ENCODE data around the gene CTNNA2. TPM values are rescaled to one million over a fixed set of nuclear protein-coding genes. Genes with fewer than 3 reads are reported as not detected.
A peak's percentile ranks its signal among the peaks of the same experiment; 100 is the strongest.

Gene CTNNA2
- polyA plus RNA-seq, 4 donors: 0.27 to 2.8 (median 1.3) TPM; not detected in 1

DNA sequence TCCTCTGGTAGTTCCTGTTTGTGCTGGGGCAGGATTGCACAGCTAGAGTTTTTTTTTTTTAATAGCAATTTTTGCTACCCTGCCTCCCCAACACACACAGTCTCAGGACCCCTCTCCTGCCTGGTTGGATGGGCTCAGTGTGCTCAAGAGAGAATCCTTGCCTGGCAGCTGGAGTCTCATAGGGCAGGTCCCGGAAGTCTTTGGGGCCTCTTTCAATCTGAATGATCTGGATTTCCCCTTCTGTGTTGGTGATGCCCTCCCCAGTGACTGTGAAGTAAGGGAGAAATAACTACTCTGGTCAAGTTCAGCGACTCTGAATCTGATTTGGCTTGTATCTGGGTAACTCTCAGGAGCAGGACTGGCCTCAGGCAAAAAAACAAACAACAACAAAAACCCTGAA, 1012.3 kb downstream of the CTNNA2 start:
- H3K36me3 ChIP-seq (ENCODE audit: control insufficient read depth in 3 of 3, insufficient read depth in 2 of 3, low read depth in 1 of 3, low read length in 3 of 3): no peaks in the 10 kb centered on the region
- no peak overlapping the region for H3K27ac ChIP-seq (ENCODE audit: low read depth in 1 of 3, low read length in 2 of 3)
- no peaks in the 10 kb centered on the region for H3K4me1 ChIP-seq (ENCODE audit: control insufficient read depth in 3 of 3, insufficient read depth in 2 of 3, low read depth in 1 of 3, low read length in 2 of 3)
- no peaks in the 10 kb centered on the region for H3K27me3 ChIP-seq (ENCODE audit: control insufficient read depth in 3 of 3, insufficient read depth in 3 of 3, low read length in 3 of 3)
- no peaks in the 10 kb centered on the region for H3K9me3 ChIP-seq (ENCODE audit: control insufficient read depth in 2 of 2, insufficient read depth in 1 of 2, low read depth in 1 of 2, low read length in 1 of 2)
- FAIRE-seq: no peak
- DNase-seq: no peak
- no peak overlapping the region for H3K4me3 ChIP-seq (ENCODE audit: low read depth in 1 of 3, low read length in 3 of 3)
- WGBS, 3 donors: 51 to 75% (median 69%) methylated on average over 2 of the region's 2 CpGs

DNA sequence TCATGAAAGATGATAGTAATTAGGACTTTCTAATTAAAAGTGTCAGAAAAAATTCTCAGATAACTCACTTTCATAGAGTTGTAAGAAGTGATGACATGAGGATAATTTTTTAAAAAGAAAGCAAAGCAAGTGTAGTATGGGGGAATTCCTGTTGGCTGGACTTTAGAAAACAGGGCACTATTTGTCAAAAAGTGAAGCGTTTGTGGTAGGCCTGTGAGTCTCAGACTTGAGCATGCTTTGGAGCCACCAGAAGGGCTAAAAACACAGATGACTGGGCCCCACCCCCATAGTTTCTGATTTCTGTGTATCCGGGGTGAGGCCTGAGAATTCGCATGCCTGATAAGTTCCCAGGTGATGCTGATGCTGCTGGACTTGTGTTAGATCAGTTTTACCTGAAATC, 1014.3 kb downstream of the CTNNA2 start:
- Histone ChIP-seq H3K9me3 (ENCODE audit: control insufficient read depth in 2 of 2, insufficient read depth in 1 of 2, low read depth in 1 of 2, low read length in 1 of 2) (peaks cover 0 to 8% of the 10 kb centered on the region in 2 donors), H3K4me3 (ENCODE audit: low read depth in 1 of 3, low read length in 3 of 3) (no peak overlapping the region), H3K27me3 (ENCODE audit: control insufficient read depth in 3 of 3, insufficient read depth in 3 of 3, low read length in 3 of 3) (no peaks in the 10 kb centered on the region), H3K27ac (ENCODE audit: low read depth in 1 of 3, low read length in 2 of 3) (no peak overlapping the region), H3K4me1 (ENCODE audit: control insufficient read depth in 3 of 3, insufficient read depth in 2 of 3, low read depth in 1 of 3, low read length in 2 of 3) (no peaks in the 10 kb centered on the region), H3K36me3 (ENCODE audit: control insufficient read depth in 3 of 3, insufficient read depth in 2 of 3, low read depth in 1 of 3, low read length in 3 of 3) (no peaks in the 10 kb centered on the region)
- no peak for DNase-seq
- no peak for FAIRE-seq
- 72 to 77% (median 73%) methylated on average over 3 of the region's 3 CpGs for whole genome bisulfite sequencing, 3 donors

DNA sequence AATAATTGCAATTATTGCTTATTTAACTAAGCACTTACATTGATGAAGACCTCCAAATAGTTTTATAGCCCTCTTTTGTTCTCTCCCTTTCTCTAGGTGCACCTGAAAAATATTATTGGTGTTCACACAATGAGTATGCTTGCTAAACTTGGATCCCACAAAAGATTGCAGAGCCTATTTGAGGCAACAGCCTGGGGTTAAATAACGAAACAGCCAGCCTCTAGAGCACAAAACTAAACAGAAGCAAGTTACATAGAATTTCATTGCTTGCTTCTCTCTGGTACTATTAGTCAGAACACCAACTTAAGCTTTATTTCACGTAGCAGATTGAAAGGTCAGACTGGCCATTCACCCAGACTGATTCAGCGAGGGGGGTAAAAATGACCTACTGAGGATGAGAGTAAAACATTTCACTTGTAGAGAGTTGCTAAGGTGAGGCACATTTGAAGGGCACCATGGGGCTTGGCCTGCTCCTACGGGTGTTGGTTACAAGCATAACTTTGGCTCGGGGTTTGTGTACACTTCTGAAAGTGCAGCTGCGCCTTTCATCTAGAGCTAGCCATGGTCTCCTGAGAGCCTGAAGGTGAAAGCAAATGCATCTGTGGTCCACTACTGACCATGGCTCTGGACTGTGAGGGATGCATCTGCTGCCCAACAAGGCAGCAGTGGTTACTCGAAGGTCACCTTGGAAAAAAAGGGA, 1016.8 kb downstream of the CTNNA2 start:
- no peaks in the 10 kb centered on the region for H3K27me3 ChIP-seq (ENCODE audit: control insufficient read depth in 3 of 3, insufficient read depth in 3 of 3, low read length in 3 of 3)
- H3K4me1 ChIP-seq (ENCODE audit: control insufficient read depth in 3 of 3, insufficient read depth in 2 of 3, low read depth in 1 of 3, low read length in 2 of 3): no peaks in the 10 kb centered on the region
- no peak overlapping the region for H3K4me3 ChIP-seq (ENCODE audit: low read depth in 1 of 3, low read length in 3 of 3)
- DNase-seq (no peak), FAIRE-seq (no peak)
- WGBS, 3 donors: 58 to 77% (median 74%) methylated on average over 7 of the region's 7 CpGs
- no peak overlapping the region for H3K27ac ChIP-seq (ENCODE audit: low read depth in 1 of 3, low read length in 2 of 3)
- H3K36me3 ChIP-seq (ENCODE audit: control insufficient read depth in 3 of 3, insufficient read depth in 2 of 3, low read depth in 1 of 3, low read length in 3 of 3): no peaks in the 10 kb centered on the region
- H3K9me3 ChIP-seq (ENCODE audit: control insufficient read depth in 2 of 2, insufficient read depth in 1 of 2, low read depth in 1 of 2, low read length in 1 of 2): peaks cover 0 to 8% of the 10 kb centered on the region in 2 donors

DNA sequence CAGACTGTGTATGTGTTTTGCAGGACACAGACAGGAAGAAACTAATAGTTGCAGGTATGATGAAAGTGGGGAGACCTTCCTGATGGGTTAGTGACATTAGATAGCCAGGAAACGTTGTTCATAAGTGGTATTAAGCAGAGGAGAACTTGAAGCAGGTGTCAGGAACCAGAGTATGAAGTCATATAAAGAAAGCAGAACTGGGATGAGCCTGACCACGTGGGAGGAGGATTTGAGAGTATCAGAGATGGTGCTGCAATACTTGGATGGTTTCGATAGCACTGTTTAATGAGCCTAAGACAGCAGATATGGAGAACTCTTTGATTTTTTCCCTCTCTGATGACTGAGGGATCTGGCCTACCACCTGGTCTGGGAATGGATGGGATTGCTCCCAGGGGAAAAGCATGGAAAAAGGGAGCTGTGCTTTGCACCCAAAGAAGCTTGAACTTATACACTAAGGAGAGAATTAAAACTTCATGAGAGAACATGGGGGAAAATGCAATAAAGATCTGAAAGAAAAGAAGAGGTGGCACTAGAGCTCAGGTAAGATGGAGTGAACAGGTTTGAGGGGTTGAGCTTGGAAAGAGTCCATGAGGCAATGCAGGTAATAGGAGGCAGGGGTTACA, 1017.7 kb downstream of the CTNNA2 start:
- 22 to 45% (median 43%) methylated on average over 3 of the region's 3 CpGs for WGBS, 3 donors
- Histone ChIP-seq H3K9me3 (ENCODE audit: control insufficient read depth in 2 of 2, insufficient read depth in 1 of 2, low read depth in 1 of 2, low read length in 1 of 2) (peaks cover 0 to 8% of the 10 kb centered on the region in 2 donors), H3K27me3 (ENCODE audit: control insufficient read depth in 3 of 3, insufficient read depth in 3 of 3, low read length in 3 of 3) (no peaks in the 10 kb centered on the region), H3K27ac (ENCODE audit: low read depth in 1 of 3, low read length in 2 of 3) (no peak overlapping the region), H3K4me3 (ENCODE audit: low read depth in 1 of 3, low read length in 3 of 3) (no peak overlapping the region), H3K4me1 (ENCODE audit: control insufficient read depth in 3 of 3, insufficient read depth in 2 of 3, low read depth in 1 of 3, low read length in 2 of 3) (no peaks in the 10 kb centered on the region), H3K36me3 (ENCODE audit: control insufficient read depth in 3 of 3, insufficient read depth in 2 of 3, low read depth in 1 of 3, low read length in 3 of 3) (no peaks in the 10 kb centered on the region)
- DNase-seq (no peak), FAIRE-seq (no peak)

DNA sequence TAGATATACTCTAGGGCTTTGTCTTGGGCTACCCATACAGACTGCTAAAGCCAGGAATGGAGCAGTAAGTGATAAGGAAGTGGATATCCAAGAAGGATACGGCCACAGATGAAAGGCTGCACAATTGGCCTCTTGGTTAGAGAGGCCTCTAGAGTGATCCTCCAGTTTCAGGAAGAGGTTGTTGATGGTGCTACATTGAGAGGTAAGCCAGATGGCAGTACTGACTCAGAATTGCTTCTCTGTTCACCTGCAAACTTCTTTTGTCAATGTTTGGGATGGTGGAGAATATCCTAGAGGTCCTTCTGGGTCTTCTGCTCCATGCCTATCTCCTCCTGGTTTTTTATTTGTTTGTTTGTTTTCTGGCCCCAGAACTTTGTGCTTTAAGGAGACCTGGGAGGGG, 1018.5 kb downstream of the CTNNA2 start:
- no peak overlapping the region for H3K27ac ChIP-seq (ENCODE audit: low read depth in 1 of 3, low read length in 2 of 3)
- 59 to 90% (median 81%) methylated on average over 1 of the region's 1 CpG for WGBS, 3 donors
- peaks cover 0 to 8% of the 10 kb centered on the region in 2 donors for H3K9me3 ChIP-seq (ENCODE audit: control insufficient read depth in 2 of 2, insufficient read depth in 1 of 2, low read depth in 1 of 2, low read length in 1 of 2)
- DNase-seq (no peak), FAIRE-seq (no peak)
- no peaks in the 10 kb centered on the region for H3K36me3 ChIP-seq (ENCODE audit: control insufficient read depth in 3 of 3, insufficient read depth in 2 of 3, low read depth in 1 of 3, low read length in 3 of 3)
- H3K27me3 ChIP-seq (ENCODE audit: control insufficient read depth in 3 of 3, insufficient read depth in 3 of 3, low read length in 3 of 3): no peaks in the 10 kb centered on the region
- no peak overlapping the region for H3K4me3 ChIP-seq (ENCODE audit: low read depth in 1 of 3, low read length in 3 of 3)
- H3K4me1 ChIP-seq (ENCODE audit: control insufficient read depth in 3 of 3, insufficient read depth in 2 of 3, low read depth in 1 of 3, low read length in 2 of 3): no peaks in the 10 kb centered on the region

DNA sequence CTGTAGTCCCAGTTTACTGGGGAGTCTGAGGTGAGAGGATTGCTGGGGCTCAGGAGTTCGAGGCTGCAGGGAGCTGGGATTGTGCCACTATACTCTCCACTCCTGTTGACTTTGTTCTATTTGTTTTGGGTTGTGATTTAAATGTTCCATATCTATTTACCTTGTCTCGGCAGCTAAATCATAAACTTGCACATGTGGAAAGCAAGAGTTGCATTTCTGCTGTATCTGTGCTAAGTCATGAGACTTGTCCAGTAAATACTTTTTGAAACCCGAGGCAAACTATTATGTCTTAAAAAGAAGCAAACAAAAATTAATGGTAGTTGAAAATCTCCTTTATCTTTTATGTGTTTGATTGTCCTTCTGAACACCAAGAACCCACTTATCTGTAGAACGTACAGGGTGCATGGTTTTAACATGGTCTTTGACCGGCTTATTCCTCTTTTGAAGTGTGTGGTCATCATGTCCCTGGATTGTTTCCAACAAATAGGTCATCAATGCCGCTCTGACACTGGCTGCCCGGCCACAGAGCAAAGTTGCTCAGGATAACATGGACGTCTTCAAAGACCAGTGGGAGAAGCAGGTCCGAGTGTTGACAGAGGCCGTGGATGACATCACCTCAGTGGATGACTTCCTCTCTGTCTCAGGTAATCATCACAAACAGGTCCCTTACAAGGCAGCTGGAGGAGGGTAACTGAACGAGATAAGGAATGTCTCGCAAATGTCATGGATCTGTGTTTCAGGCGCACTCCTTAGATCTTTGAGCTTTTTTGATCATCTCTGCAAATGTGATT, 1032.8 kb downstream of the CTNNA2 start:
- 47 to 68% (median 57%) methylated on average over 13 of the region's 13 CpGs for WGBS, 3 donors
- DNase-seq (peak in 1 of 2 donors; percentile 45), FAIRE-seq (no peak)
- H3K9me3 ChIP-seq (ENCODE audit: control insufficient read depth in 2 of 2, insufficient read depth in 1 of 2, low read depth in 1 of 2, low read length in 1 of 2): no peaks in the 10 kb centered on the region
- H3K4me3 ChIP-seq (ENCODE audit: low read depth in 1 of 3, low read length in 3 of 3): no peak overlapping the region
- no peaks in the 10 kb centered on the region for H3K27me3 ChIP-seq (ENCODE audit: control insufficient read depth in 3 of 3, insufficient read depth in 3 of 3, low read length in 3 of 3)
- peak overlapping the region in 1 of 3 donors; percentile 38 for H3K27ac ChIP-seq (ENCODE audit: low read depth in 1 of 3, low read length in 2 of 3)
- H3K36me3 ChIP-seq (ENCODE audit: control insufficient read depth in 3 of 3, insufficient read depth in 2 of 3, low read depth in 1 of 3, low read length in 3 of 3): no peaks in the 10 kb centered on the region
- H3K4me1 ChIP-seq (ENCODE audit: control insufficient read depth in 3 of 3, insufficient read depth in 2 of 3, low read depth in 1 of 3, low read length in 2 of 3): peaks cover 0 to 6% (median 0%) of the 10 kb centered on the region in 3 donors

DNA sequence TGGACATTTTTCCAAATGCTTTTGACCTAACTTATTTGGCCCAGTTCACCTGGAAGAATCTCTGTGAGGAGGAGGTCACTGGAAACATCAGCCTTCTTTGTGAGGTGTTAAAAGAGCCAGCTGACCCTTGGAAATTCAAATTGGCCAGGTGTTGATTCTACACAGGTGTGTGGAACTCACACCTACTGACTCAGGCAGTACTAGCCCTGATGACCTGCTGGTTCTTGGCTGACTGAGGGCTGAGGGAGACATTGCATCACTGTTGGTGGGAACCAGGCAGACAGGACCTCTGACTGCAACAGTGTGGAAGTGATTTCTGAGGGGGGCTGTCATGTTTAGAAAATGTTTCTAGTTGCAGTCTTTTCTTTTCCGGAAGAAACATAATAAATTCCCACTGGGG, 1033.9 kb downstream of the CTNNA2 start:
- Histone ChIP-seq H3K4me1 (ENCODE audit: control insufficient read depth in 3 of 3, insufficient read depth in 2 of 3, low read depth in 1 of 3, low read length in 2 of 3) (peaks cover 0 to 6% (median 0%) of the 10 kb centered on the region in 3 donors), H3K27ac (ENCODE audit: low read depth in 1 of 3, low read length in 2 of 3) (no peak overlapping the region), H3K36me3 (ENCODE audit: control insufficient read depth in 3 of 3, insufficient read depth in 2 of 3, low read depth in 1 of 3, low read length in 3 of 3) (no peaks in the 10 kb centered on the region), H3K4me3 (ENCODE audit: low read depth in 1 of 3, low read length in 3 of 3) (no peak overlapping the region), H3K27me3 (ENCODE audit: control insufficient read depth in 3 of 3, insufficient read depth in 3 of 3, low read length in 3 of 3) (no peaks in the 10 kb centered on the region), H3K9me3 (ENCODE audit: control insufficient read depth in 2 of 2, insufficient read depth in 1 of 2, low read depth in 1 of 2, low read length in 1 of 2) (no peaks in the 10 kb centered on the region)
- FAIRE-seq (no peak), DNase-seq (peak in 1 of 2 donors; percentile 4)
- 83 to 100% (median 91%) methylated on average over 1 of the region's 1 CpG for WGBS, 3 donors

DNA sequence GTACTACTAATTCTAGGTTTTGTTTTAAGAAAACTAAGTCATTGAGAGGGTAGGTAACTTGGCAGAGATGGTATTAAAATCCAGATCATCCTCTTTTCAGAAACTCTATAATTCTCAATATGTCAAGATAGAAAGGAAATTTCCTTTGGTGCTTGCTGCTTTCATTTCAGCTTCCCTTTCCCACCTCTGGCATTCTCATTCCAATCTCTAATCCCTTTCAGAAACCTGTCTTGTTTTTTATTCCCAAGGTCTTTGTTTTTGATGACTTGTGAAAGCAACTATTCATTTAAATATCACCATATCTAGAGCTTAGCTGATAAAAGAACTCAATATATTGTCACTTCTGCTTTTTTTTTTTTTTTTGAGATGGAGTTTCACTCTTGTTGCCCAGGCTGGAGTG, 1034.5 kb downstream of the CTNNA2 start:
- DNase-seq: no peak
- peaks cover 0 to 6% (median 0%) of the 10 kb centered on the region in 3 donors for H3K4me1 ChIP-seq (ENCODE audit: control insufficient read depth in 3 of 3, insufficient read depth in 2 of 3, low read depth in 1 of 3, low read length in 2 of 3)
- FAIRE-seq: no peak
- no peak overlapping the region for H3K27ac ChIP-seq (ENCODE audit: low read depth in 1 of 3, low read length in 2 of 3)
- no peak overlapping the region for H3K4me3 ChIP-seq (ENCODE audit: low read depth in 1 of 3, low read length in 3 of 3)
- no peaks in the 10 kb centered on the region for H3K36me3 ChIP-seq (ENCODE audit: control insufficient read depth in 3 of 3, insufficient read depth in 2 of 3, low read depth in 1 of 3, low read length in 3 of 3)
- H3K9me3 ChIP-seq (ENCODE audit: control insufficient read depth in 2 of 2, insufficient read depth in 1 of 2, low read depth in 1 of 2, low read length in 1 of 2): no peaks in the 10 kb centered on the region
- H3K27me3 ChIP-seq (ENCODE audit: control insufficient read depth in 3 of 3, insufficient read depth in 3 of 3, low read length in 3 of 3): no peaks in the 10 kb centered on the region

Data from small intestine (tissue), 7 donors.